ENCODE measurements around the gene SLC12A7.

DNA sequence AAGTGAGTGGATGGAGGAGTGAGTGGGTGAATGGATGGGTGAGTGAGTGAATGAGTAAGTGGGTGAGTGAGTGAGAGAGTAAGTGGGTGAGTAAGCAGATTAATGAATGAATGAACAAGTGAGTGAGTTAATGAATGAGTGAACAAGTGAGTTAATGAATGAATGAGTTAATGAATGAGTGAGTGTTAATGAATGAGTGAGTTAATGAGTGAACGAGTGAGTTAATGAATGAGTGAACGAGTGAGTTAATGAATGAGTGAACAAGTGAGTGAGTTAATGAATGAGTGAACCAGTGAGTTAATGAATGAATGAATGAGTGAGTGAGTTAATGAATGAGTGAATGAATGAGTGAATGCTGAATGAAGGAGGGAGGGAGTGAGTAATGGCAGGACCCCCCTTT, 76.9 kb downstream of the SLC12A7 start:
- no peak for TF ChIP-seq EZH2 (IDR thresholded peaks at IDR 0.05)
- no peak for TF ChIP-seq POLR2AphosphoS5 (IDR thresholded peaks at IDR 0.05; ENCODE audit: borderline replicate concordance, low read depth, low read length)
- no peak for TF ChIP-seq FOXP2 (optimal IDR thresholded peaks at IDR 0.05; ENCODE audit: control extremely low read depth, extremely low read length, insufficient read depth)

All from SK-N-MC (cell line).